Fibroblast of lung (primary cell): ENCODE results near the gene OR5M3. TPM values are rescaled to one million over a fixed set of nuclear protein-coding genes. Genes with fewer than 3 reads are reported as not detected.

ENCODE experiments used
- DNase-seq, 2 donors: peaks; one replicate each; pipeline versions ENCODE4 v3.0.0 to v3.0.0-alpha.2; 2010; ENCODE audit warnings: low read depth in 2 of 2
- H2AFZ ChIP-seq: 2 replicates; pipeline ENCODE4 v1.5.1; 2012; ENCODE audit warnings: low read length, control low read depth, inconsistent platforms
- H3K27ac ChIP-seq: 2 replicates; pipeline ENCODE4 v1.5.1; 2011; ENCODE audit warnings: low read length, control low read depth; ENCODE audit not compliant: insufficient read depth
- H3K27me3 ChIP-seq: 2 replicates; pipeline ENCODE4 v1.5.1; 2011; ENCODE audit warnings: mild to moderate bottlenecking, low read length; ENCODE audit not compliant: control insufficient read depth, insufficient read depth
- H3K36me3 ChIP-seq: 2 replicates; pipeline ENCODE4 v1.5.1; 2011; ENCODE audit warnings: low read length; ENCODE audit not compliant: control insufficient read depth, insufficient read depth
- H3K4me1 ChIP-seq: 2 replicates; pipeline ENCODE4 v1.5.1; 2011; ENCODE audit warnings: low read length; ENCODE audit not compliant: control insufficient read depth, insufficient read depth; ENCODE audit errors: extremely low read depth
- H3K4me2 ChIP-seq: 2 replicates; pipeline ENCODE4 v1.5.1; 2011; ENCODE audit warnings: low read length, control low read depth; ENCODE audit not compliant: insufficient read depth; ENCODE audit errors: extremely low read depth
- H3K4me3 ChIP-seq, 4 experiments: fragments of 200-600 bp in 1 of 4; sonication (generic) in 1 of 4; replicated peaks in 1 of 4; 2 replicates each; pipeline ENCODE4 v1.5.1; 2011 to 2016; ENCODE audit warnings: low read length in 4 of 4, low read depth in 3 of 4, mild to moderate bottlenecking in 3 of 4, control low read depth in 2 of 4, inconsistent platforms in 1 of 4, mixed read lengths in 1 of 4; ENCODE audit not compliant: insufficient read depth in 1 of 4; ENCODE audit errors: control extremely low read depth in 1 of 4
- H3K79me2 ChIP-seq: 2 replicates; pipeline ENCODE4 v1.5.1; 2012; ENCODE audit warnings: mild to moderate bottlenecking, low read length, inconsistent platforms; ENCODE audit not compliant: control insufficient read depth, insufficient read depth
- H3K9ac ChIP-seq: 2 replicates; pipeline ENCODE4 v1.5.1; 2011; ENCODE audit warnings: mild to moderate bottlenecking, low read length, control low read depth; ENCODE audit not compliant: insufficient read depth
- H3K9me3 ChIP-seq: 2 replicates; pipeline ENCODE4 v1.5.1; 2012; ENCODE audit warnings: low read depth, low read length; ENCODE audit not compliant: control insufficient read depth, insufficient read depth
- H4K20me1 ChIP-seq: 2 replicates; pipeline ENCODE4 v1.5.1; 2011; ENCODE audit warnings: low read length; ENCODE audit not compliant: control insufficient read depth, insufficient read depth; ENCODE audit errors: extremely low read depth
- CTCF ChIP-seq, 2 donors: IDR thresholded peaks in 1 of 2; conservative IDR thresholded peaks in 1 of 2; 1 replicate in 1 of 2; 2 replicates in 1 of 2; pipeline ENCODE4 v1.5.1; 2011 to 2012; ENCODE audit warnings: low read length in 2 of 2, control low read depth in 1 of 2, inconsistent platforms in 1 of 2, low read depth in 1 of 2, mild to moderate bottlenecking in 1 of 2
- EZH2 ChIP-seq: IDR thresholded peaks from 2 replicates; pipeline ENCODE4 v1.5.1; 2012; ENCODE audit warnings: low read length, control low read depth, mild to moderate bottlenecking; ENCODE audit errors: missing control alignments
- polyA minus RNA-seq: library from RNA; depleted of rRNA, polyadenylated mRNA; stranded (reverse); fragments of >200 nt; gene quantifications from 2 replicates; pipeline ENCODE4 v1.2.3, GENCODE V29; 2011; ENCODE audit warnings: low replicate concordance
- polyA plus RNA-seq, 2 donors: library from polyadenylated mRNA; depleted of rRNA in 1 of 2; stranded (reverse) in 1 of 2; unstranded in 1 of 2; fragments of >200 nt; gene quantifications; 2 replicates each; pipeline ENCODE4 v1.2.1, GENCODE V29; 2011 to 2012; ENCODE audit warnings: missing spikeins in 1 of 2
- total RNA-seq: library from RNA; depleted of rRNA; stranded (reverse); fragments of >200 nt; gene quantifications from 2 replicates; pipeline ENCODE4 v1.2.1, GENCODE V29; 2014

OR5M3 gene
- total RNA-seq (not detected in 2 replicates), polyA plus RNA-seq (not detected in 2 replicates), polyA minus RNA-seq (not detected in 2 replicates)
- not detected in 2 replicates for polyA plus RNA-seq (2012)

- no peak within 1 kb of the TSS for H2AFZ ChIP-seq
- no peak within 1 kb of the TSS for H3K9ac ChIP-seq
- H3K4me2 ChIP-seq: no peak within 1 kb of the TSS
- H3K36me3 ChIP-seq: no peaks in the 10 kb centered on the region
- H3K27me3 ChIP-seq: no peaks in the 10 kb centered on the region
- no peaks in the 10 kb centered on the region for H3K9me3 ChIP-seq
- H4K20me1 ChIP-seq: no peaks in the 10 kb centered on the region
- no peak within 1 kb of the TSS for H3K27ac ChIP-seq
- TF ChIP-seq CTCF (conservative IDR thresholded peaks at IDR 0.05 in 1 of 2, IDR thresholded peaks at IDR 0.05 in 1 of 2; ENCODE audit: low read depth in 1 of 2, low read length in 2 of 2) (no peak), EZH2 (no peak)
- no peak for DNase-seq
- H3K4me1 ChIP-seq: no peaks in the 10 kb centered on the region
- H3K79me2 ChIP-seq: no peaks in the 10 kb centered on the region
- H3K4me3 ChIP-seq: no peak within 1 kb of the TSS
Measured at GRCh38 chr11:56473252-56473651, at the start of gene OR5M3. Gene OR5M3, minus strand, starts transcription at chr11:56473352. Its CDS starts 2,855 bp downstream, at chr11:56470497.

GRCh38 chr11:56522008-56522407 lies 48.9 kb upstream of the OR5M3 start:
- H3K4me3 ChIP-seq: no peak overlapping the region
- TF ChIP-seq CTCF (conservative IDR thresholded peaks at IDR 0.05 in 1 of 2, IDR thresholded peaks at IDR 0.05 in 1 of 2; ENCODE audit: low read depth in 1 of 2, low read length in 2 of 2) (no peak), EZH2 (no peak)
- no peaks in the 10 kb centered on the region for H4K20me1 ChIP-seq
- H3K79me2 ChIP-seq: no peaks in the 10 kb centered on the region
- H3K27me3 ChIP-seq: no peaks in the 10 kb centered on the region
- H3K4me2 ChIP-seq: no peak overlapping the region
- H2AFZ ChIP-seq: no peak overlapping the region
- H3K9ac ChIP-seq: no peak overlapping the region
- H3K9me3 ChIP-seq: no peaks in the 10 kb centered on the region
- no peaks in the 10 kb centered on the region for H3K4me1 ChIP-seq
- DNase-seq: no peak
- H3K27ac ChIP-seq: no peak overlapping the region
- no peaks in the 10 kb centered on the region for H3K36me3 ChIP-seq

- Histone ChIP-seq H3K27ac (no peak overlapping the region), H3K27me3 (no peaks in the 10 kb centered on the region), H2AFZ (no peak overlapping the region), H3K36me3 (no peaks in the 10 kb centered on the region), H3K9ac (no peak overlapping the region), H3K79me2 (no peaks in the 10 kb centered on the region), H3K4me3 (no peak overlapping the region), H3K4me1 (no peaks in the 10 kb centered on the region), H3K9me3 (no peaks in the 10 kb centered on the region), H4K20me1 (no peaks in the 10 kb centered on the region), H3K4me2 (no peak overlapping the region)
- TF ChIP-seq CTCF (conservative IDR thresholded peaks at IDR 0.05 in 1 of 2, IDR thresholded peaks at IDR 0.05 in 1 of 2; ENCODE audit: low read depth in 1 of 2, low read length in 2 of 2): no peak
- TF ChIP-seq EZH2: no peak
- no peak for DNase-seq
Measured at GRCh38 chr11:56513280-56513679, 40.1 kb upstream of the OR5M3 start.
